Right ventricle myocardium inferior (tissue), 1 donor: ENCODE data around the gene FBH1. TPM values are rescaled to one million over a fixed set of nuclear protein-coding genes. Genes with fewer than 3 reads are reported as not detected.
"Not testable (repeated sequence)": the region's sequence is repeated elsewhere in the genome, so short reads cannot be mapped to it uniquely, and the experiment has no call there.

ENCODE experiments used
- ATAC-seq: fragments of 200-7000 bp; cut with Tn5 transposase; one replicate; pipeline ENCODE4 v1.9.1; 2020; ENCODE audit warnings: mild to moderate bottlenecking, moderate library complexity
- DNase-seq: peaks from one replicate; pipeline ENCODE4 v3.0.0; 2021; ENCODE audit errors: missing footprints
- intact Hi-C: fragments of 100-400 bp; cut with DNase I; formaldehyde crosslinking; loops from one replicate; pipeline ENCODE4 v1.11.0; 2022
- total RNA-seq: library from RNA; stranded (reverse); fragmentation: NEBNext Ultra II Directional; extraction: Animal tissue kit (Norgen Biotek cat#: 25700); gene quantifications from one replicate; pipeline ENCODE4 v1.2.1, GENCODE V29; 2021
- donor health status: DM: no; HTN: yes; CAD: no; lungs with severe emphysema.

Gene FBH1
- total RNA-seq, 1 donor from 2014 or later, result 78.1 TPM

DNA sequence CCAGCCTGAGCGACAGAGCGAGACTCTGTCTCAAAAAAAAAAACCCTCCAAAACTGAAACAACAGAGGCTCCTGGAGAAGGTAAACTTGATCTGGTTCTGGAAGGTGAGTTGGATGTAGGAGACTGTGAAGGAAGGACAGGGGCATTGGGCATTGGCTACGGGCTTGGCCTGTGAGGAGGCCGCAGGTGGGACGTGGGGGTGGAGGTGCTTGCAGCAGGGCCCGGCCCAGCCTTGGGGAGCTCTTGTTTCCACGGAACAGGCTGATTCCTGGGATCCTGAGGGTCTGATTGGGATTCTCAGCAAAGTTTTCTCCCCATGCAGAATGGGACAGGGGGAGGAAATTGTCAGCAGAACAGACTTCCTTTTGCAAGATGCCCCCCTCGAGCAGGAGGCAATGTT lies 56.7 kb downstream of the FBH1 start:
- DNase-seq, result no peak
- intact Hi-C loops, result loop anchor here (5.0 to 10.0 kb wide), 2 partner anchors 106 to 138 kb away; partner anchors contain the start of gene RBM17
- no peak for ATAC-seq

DNA sequence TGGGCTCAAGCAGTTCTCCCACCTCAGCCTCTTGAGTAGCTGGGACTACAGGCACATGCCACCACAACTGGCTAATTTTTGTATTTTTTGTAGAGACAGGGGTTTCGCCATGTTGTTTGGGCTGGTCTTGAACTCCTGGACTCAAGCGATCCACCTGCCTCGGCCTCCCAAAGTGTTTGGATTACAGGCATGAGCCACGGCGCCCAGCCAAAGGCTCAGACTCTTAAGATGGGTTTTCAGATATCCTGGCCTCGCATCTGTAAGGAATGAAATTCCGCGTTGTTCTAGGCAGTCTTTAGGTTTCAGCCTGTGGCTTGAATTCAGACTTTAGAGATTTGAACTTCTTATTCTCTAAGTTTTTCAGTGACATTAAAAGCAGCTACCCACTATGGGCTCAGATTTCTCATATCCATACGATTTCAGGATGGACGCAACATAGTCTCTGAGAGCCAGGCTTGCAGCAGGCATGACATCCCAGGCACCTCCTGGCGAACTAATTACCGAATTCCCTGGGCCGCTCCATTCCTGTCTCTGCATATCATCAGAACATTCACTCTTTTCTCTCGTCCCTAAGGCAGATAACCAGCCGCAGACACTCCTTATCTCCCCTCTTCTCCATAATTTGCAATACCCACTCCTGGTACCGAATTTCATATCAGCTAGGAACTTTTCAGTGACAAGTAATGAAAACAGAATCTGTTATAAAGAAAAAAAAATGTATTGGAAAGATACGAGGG lies 57.6 kb downstream of the FBH1 start:
- intact Hi-C loops, result loop anchor here (5.0 to 10.0 kb wide), 2 partner anchors 105 to 137 kb away; partner anchors contain the start of gene RBM17
- DNase-seq (no peak), ATAC-seq (no peak)

- ATAC-seq (no peak), DNase-seq (no peak)
- intact Hi-C loops, result loop anchor here (5.0 to 10.0 kb wide), 2 partner anchors 104 to 137 kb away; partner anchors contain the start of gene RBM17
Observed at GRCh38 chr10:5948208-5948585, 58.2 kb downstream of the FBH1 start.

- intact Hi-C loops, result loop anchor here (5.0 to 10.0 kb wide), 2 partner anchors 103 to 136 kb away; partner anchors contain the start of gene RBM17
- DNase-seq (no peak), ATAC-seq (peak; percentile 32)
Observed at GRCh38 chr10:5949009-5949759, 59.1 kb downstream of the FBH1 start.

GRCh38 chr10:5951167-5951711 lies 61.2 kb downstream of the FBH1 start:
- DNase-seq (no peak), ATAC-seq (peak; percentile 86)
- intact Hi-C loops, result no loop called here

DNA sequence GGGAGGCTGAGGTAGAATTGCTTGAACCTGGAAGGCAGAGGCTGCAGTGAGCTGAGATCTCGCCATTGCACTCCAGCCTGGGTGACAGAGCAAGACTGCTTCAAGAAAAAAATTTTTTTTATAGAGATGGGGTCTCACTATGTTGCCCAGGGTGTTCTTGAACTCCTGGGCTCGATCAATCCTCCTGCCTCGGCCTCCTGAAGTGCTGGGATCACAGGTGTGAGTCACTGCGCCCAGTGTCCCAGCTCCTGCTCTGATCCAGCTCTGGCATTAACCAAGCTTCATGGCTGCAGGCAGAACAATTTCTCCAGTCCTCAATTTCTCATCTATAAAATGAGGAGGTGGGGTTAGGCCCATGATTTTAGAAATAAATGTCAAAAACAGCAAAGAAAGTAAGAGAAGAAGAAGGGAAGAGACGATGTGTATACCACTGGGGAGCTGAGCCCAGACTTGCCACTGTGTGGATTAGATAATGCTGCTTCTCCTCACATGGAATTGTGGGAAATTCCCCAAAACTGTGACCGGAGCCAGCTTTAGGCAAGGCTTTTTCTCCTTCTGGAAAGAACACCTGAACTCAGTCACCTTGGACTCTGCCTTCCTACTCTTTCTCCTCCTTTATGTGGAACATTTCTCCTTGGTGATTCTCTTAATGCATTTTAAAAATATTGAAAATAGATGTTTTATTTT lies 61.8 kb downstream of the FBH1 start:
- no peak for ATAC-seq
- DNase-seq, result no peak
- intact Hi-C loops, result no loop called here

- DNase-seq (no peak), ATAC-seq (no peak)
- intact Hi-C loops, result no loop called here
Observed at GRCh38 chr10:5952731-5953385, 62.8 kb downstream of the FBH1 start.

- DNase-seq (no peak), ATAC-seq (no peak)
- intact Hi-C loops, result no loop called here
Observed at GRCh38 chr10:5953676-5954075, 63.6 kb downstream of the FBH1 start.

DNA sequence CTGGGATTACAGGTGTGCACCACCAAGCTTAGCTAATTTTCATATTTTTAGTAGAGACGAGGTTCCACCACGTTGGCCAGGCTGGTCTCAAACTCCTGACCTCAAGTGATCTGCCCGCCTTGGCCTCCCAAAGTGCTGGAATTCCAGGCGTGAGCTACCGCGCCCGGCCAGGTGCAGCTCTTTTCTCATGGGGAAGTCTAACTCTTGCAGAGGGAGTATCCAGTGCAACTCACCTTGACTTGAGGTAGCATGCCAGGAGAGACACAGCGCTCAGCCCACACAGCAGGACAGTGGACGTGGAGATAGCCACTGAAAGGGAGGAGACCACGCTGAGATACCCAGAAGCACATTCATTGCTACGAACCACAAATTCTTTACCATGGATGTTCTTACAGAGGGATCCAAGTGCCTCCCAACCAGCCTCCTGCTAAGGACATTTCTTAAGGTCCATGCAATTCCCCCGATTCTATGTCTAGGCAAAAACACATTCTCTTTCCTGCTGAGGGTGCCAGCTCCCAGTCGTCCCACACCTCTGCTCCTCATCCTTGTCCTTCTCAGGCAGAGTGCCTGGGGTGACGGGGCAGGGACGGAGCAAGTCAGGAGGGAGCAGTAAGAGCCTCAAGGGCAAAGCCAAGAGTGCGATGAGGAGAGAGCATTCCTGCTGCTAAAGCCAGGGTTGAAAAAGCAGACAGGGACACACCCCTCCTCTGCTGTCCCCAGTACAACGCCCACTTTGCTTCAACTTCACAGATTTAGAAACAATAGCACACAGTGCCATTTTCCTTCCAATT lies 66.3 kb downstream of the FBH1 start:
- ATAC-seq, result no peak
- DNase-seq, result no peak
- intact Hi-C loops, result no loop called here

GRCh38 chr10:5958077-5958476 lies 68.0 kb downstream of the FBH1 start:
- intact Hi-C loops, result no loop called here
- DNase-seq (no peak), ATAC-seq (no peak)

DNA sequence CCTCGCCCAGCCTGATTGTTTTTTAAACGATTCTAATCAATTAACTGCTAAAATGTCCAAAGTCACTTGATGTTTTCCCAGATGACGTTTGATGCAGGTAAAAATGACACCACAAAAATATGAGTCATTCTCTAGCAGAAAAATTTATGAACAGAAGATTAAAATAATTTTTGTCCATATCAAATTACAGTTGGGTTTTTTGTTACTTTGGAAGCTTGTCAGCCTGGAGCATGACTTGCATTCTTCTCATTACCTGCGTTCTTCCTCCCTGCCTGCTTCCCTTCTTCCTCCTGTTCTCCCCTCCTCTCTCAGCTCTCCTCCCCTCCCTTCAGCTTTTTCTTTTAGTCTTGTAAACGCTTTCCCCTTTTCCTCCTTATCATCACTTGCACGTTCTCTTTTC lies 68.6 kb downstream of the FBH1 start:
- intact Hi-C loops, result no loop called here
- ATAC-seq, result no peak
- DNase-seq, result no peak

DNA sequence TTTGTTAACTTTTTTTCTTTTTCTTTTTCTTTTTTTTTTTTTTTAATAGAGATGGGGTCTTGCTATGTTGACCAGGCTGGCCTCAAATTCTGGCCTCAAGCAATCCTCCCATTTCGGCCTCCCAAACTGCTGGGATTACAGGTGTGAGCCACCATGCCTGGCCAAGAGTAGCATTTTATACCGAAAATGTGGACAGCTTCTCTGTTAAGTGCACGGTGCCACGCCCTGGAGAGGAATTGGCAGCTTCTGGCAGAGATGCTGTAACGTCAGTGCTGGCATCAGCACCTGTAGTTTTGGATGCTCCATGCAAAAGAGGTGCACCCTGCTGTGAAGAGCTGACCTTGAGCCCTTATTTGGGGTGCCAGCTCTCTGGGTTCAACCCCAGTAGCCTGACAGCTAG lies 69.1 kb downstream of the FBH1 start:
- intact Hi-C loops, result no loop called here
- no peak for DNase-seq

DNA sequence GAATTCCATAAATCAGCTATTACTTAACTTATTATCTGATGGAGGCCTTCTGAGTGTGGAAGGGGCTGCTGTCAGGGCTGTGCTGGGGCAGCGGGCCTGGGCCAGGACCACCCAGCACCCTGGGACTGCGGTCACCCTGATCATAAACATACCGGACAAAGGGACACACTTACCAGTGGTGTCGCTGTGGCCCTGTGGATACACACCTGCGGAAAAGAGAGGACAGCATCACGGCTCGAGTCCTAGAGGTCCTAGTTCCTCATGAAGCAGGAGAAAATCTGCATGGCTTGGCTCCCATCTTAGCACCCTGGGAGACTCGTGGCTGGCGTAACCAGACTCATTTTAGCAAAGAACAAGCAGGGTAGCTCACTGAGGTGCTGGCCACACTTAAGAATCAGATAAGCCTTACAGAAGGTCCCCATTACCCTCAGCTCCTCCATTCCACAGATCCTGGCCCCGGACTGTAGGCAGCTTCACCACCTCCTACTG lies 69.6 kb downstream of the FBH1 start:
- DNase-seq (no peak), ATAC-seq (no peak)
- intact Hi-C loops, result no loop called here

More for the DNA sequence above, 69.1 kb downstream of the FBH1 start:
- ATAC-seq, result no peak

- intact Hi-C loops, result no loop called here
- ATAC-seq, result no peak
Observed at GRCh38 chr10:5960070-5960972, 70.3 kb downstream of the FBH1 start.

GRCh38 chr10:5960973-5961275 lies 70.9 kb downstream of the FBH1 start:
- ATAC-seq, intact Hi-C loops, DNase-seq: not testable (repeated sequence)

More at GRCh38 chr10:5960070-5960972, 70.3 kb downstream of the FBH1 start:
- DNase-seq, result no peak

GRCh38 chr10:5961405-5962100 lies 71.5 kb downstream of the FBH1 start:
- ATAC-seq, result no peak

More at GRCh38 chr10:5961405-5962100, 71.5 kb downstream of the FBH1 start:
- no peak for DNase-seq
- intact Hi-C loops, result no loop called here
